Measurements from ENCODE around the gene SUB1. TPM values are rescaled to one million over a fixed set of nuclear protein-coding genes. Genes with fewer than 3 reads are reported as not detected.
"Not testable (repeated sequence)": the region's sequence is repeated elsewhere in the genome, so short reads cannot be mapped to it uniquely, and the experiment has no call there.

SUB1 gene
- polyA plus RNA-seq, 1 experiment, result 367 TPM

- DNase-seq (ENCODE audit: low read depth, low spot score), result no peak
- no peak overlapping the region for H3K4me3 ChIP-seq (ENCODE audit: low read depth, low read length)
- no peak for TF ChIP-seq CTCF (IDR thresholded peaks at IDR 0.05; ENCODE audit: low read depth, low read length)
- no peak overlapping the region for H3K27ac ChIP-seq (ENCODE audit: low read depth, low read length)
- H3K9me3 ChIP-seq (ENCODE audit: control insufficient read depth, insufficient read depth, low read length), result no peaks in the 10 kb centered on the region
- ChIA-PET CTCF (no interaction called here), POLR2A (no interaction called here)
- H3K27me3 ChIP-seq (ENCODE audit: control insufficient read depth, insufficient read depth, low read length), result no peaks in the 10 kb centered on the region
Observed at GRCh38 chr5:32565145-32565544, 20.2 kb upstream of the SUB1 start.

GRCh38 chr5:32566319-32567111 is 18.8 kb upstream of the SUB1 start:
- ChIA-PET CTCF (interaction anchor here (0.7 kb wide), 1 partner anchor 76 kb away, joined by 3 read pairs; no protein-coding TSS in a partner anchor), POLR2A (no interaction called here)
- no peak for TF ChIP-seq CTCF (IDR thresholded peaks at IDR 0.05; ENCODE audit: low read depth, low read length)
- Histone ChIP-seq H3K9me3 (ENCODE audit: control insufficient read depth, insufficient read depth, low read length) (no peaks in the 10 kb centered on the region), H3K27me3 (ENCODE audit: control insufficient read depth, insufficient read depth, low read length) (no peaks in the 10 kb centered on the region), H3K27ac (ENCODE audit: low read depth, low read length) (no peak overlapping the region), H3K4me3 (ENCODE audit: low read depth, low read length) (no peak overlapping the region)
- DNase-seq (ENCODE audit: low read depth, low spot score), result no peak

GRCh38 chr5:32571128-32571527 is 14.2 kb upstream of the SUB1 start:
- no peak overlapping the region for H3K4me3 ChIP-seq (ENCODE audit: low read depth, low read length)
- no peak overlapping the region for H3K27ac ChIP-seq (ENCODE audit: low read depth, low read length)
- no peak for DNase-seq (ENCODE audit: low read depth, low spot score)
- no peaks in the 10 kb centered on the region for H3K9me3 ChIP-seq (ENCODE audit: control insufficient read depth, insufficient read depth, low read length)
- TF ChIP-seq CTCF (IDR thresholded peaks at IDR 0.05; ENCODE audit: low read depth, low read length), result no peak
- peaks cover 4% of the 10 kb centered on the region for H3K27me3 ChIP-seq (ENCODE audit: control insufficient read depth, insufficient read depth, low read length)
- CTCF ChIA-PET, result interaction anchor here (2.0 kb wide), 1 partner anchor 19 kb away, joined by 9 read pairs; no protein-coding TSS in a partner anchor
- POLR2A ChIA-PET, result no interaction called here

- Histone ChIP-seq H3K9me3 (ENCODE audit: control insufficient read depth, insufficient read depth, low read length) (no peaks in the 10 kb centered on the region), H3K27me3 (ENCODE audit: control insufficient read depth, insufficient read depth, low read length) (peaks cover 4% of the 10 kb centered on the region), H3K27ac (ENCODE audit: low read depth, low read length) (no peak overlapping the region), H3K4me3 (ENCODE audit: low read depth, low read length) (no peak overlapping the region)
- no peak for DNase-seq (ENCODE audit: low read depth, low spot score)
- ChIA-PET POLR2A (no interaction called here), CTCF (no interaction called here)
- no peak for TF ChIP-seq CTCF (IDR thresholded peaks at IDR 0.05; ENCODE audit: low read depth, low read length)
Observed at GRCh38 chr5:32572778-32573480, 12.4 kb upstream of the SUB1 start.

GRCh38 chr5:32573481-32573854 is 11.9 kb upstream of the SUB1 start:
- H3K9me3 ChIP-seq (ENCODE audit: control insufficient read depth, insufficient read depth, low read length); H3K4me3 ChIP-seq (ENCODE audit: low read depth, low read length); DNase-seq (ENCODE audit: low read depth, low spot score); POLR2A ChIA-PET; H3K27me3 ChIP-seq (ENCODE audit: control insufficient read depth, insufficient read depth, low read length); H3K27ac ChIP-seq (ENCODE audit: low read depth, low read length): not testable (repeated sequence)
- CTCF ChIA-PET, result interaction anchor here (0.6 to 1.9 kb wide), 2 partner anchors 16 to 84 kb away, joined by 3 to 7 read pairs; no protein-coding TSS in a partner anchor

All from AG04450 (cell line).